Hepatocyte (in vitro differentiated cells): Measurements from ENCODE around the gene CEP112.

ENCODE experiments used
- EZH2 ChIP-seq: fragments of 200-600 bp; sonication (generic); IDR thresholded peaks from 2 replicates; pipeline ENCODE4 v1.6.1; 2016; ENCODE audit warnings: antibody characterized with exemption, mild to moderate bottlenecking, borderline replicate concordance
- TF ChIP-seq, protein P1 (sequence below): fragments of 200-600 bp; sonication (generic); IDR thresholded peaks from 2 replicates; pipeline ENCODE4 v1.5.1; 2016; ENCODE audit warnings: antibody characterized with exemption, mild to moderate bottlenecking; ENCODE audit not compliant: poor library complexity

DNA sequence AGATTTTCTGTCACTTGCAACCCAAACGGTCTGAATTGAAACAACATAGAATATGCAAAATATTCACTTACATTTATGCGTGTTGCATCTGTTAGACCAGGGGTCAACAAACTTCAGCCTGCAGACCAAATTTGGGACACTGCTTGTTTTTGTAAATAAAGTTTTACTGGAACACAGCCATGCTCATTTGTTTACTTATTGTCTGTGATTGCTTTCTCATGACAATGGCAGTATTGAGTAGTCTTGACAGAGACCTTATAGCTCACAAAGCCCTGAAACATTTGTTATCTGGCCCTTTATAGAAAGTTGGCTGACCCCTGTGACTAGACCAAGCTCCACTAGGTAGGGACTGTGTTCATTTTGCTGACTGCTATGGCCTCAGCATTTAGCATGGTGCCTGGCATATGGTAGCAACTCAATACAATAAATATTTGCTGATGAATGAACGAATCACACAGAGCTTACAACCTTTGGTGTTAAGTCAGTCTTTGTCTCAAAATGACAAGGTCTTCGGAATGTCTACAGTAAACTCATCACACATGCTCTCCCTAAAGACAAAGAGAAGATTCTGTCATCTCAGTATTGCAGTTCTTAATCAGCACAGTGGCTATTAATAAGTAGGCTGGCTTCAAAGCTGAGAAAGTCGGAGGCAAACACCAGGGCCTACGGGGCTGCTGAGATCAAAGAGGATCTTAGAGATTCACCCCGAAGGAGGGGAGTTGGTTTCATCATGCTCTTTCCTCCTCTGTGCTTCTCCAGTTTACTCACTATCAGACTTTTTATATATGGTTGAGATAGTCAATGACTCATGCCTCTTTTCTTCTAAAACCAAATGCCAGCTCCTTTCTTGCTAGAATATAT, 535.3 kb downstream of the CEP112 start:
- TF ChIP-seq, protein P1, sequence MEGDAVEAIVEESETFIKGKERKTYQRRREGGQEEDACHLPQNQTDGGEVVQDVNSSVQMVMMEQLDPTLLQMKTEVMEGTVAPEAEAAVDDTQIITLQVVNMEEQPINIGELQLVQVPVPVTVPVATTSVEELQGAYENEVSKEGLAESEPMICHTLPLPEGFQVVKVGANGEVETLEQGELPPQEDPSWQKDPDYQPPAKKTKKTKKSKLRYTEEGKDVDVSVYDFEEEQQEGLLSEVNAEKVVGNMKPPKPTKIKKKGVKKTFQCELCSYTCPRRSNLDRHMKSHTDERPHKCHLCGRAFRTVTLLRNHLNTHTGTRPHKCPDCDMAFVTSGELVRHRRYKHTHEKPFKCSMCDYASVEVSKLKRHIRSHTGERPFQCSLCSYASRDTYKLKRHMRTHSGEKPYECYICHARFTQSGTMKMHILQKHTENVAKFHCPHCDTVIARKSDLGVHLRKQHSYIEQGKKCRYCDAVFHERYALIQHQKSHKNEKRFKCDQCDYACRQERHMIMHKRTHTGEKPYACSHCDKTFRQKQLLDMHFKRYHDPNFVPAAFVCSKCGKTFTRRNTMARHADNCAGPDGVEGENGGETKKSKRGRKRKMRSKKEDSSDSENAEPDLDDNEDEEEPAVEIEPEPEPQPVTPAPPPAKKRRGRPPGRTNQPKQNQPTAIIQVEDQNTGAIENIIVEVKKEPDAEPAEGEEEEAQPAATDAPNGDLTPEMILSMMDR: no peak
- TF ChIP-seq EZH2: no peak
